Spinal cord (tissue), 10 donors: ENCODE measurements around the gene WDR90. TPM values are rescaled to one million over a fixed set of nuclear protein-coding genes. Genes with fewer than 3 reads are reported as not detected.

Experiments used
- DNase-seq, 6 donors: peaks; one replicate each; pipeline versions ENCODE4 v3.0.0 to v3.0.0-alpha.2; 2013 to 2015; ENCODE audit warnings: low spot score in 6 of 6, low read depth in 4 of 6
- H3K27ac ChIP-seq: one replicate; pipeline ENCODE4 v1.5.1; 2013; ENCODE audit warnings: low read depth, low read length, control low read depth
- H3K27me3 ChIP-seq: one replicate; pipeline ENCODE4 v1.6.1; 2013; ENCODE audit warnings: low read length; ENCODE audit not compliant: control insufficient read depth, insufficient read depth
- H3K36me3 ChIP-seq: one replicate; pipeline ENCODE4 v1.6.1; 2013; ENCODE audit warnings: low read length; ENCODE audit not compliant: control insufficient read depth, insufficient read depth
- H3K4me1 ChIP-seq: one replicate; pipeline ENCODE4 v1.6.1; 2013; ENCODE audit warnings: low read length; ENCODE audit not compliant: control insufficient read depth, insufficient read depth
- H3K4me3 ChIP-seq: one replicate; pipeline ENCODE4 v1.5.1; 2013; ENCODE audit warnings: low read depth, low read length, control low read depth
- H3K9me3 ChIP-seq: one replicate; pipeline ENCODE4 v1.6.1; 2013; ENCODE audit warnings: low read length; ENCODE audit not compliant: control insufficient read depth, insufficient read depth
- WGBS: methylation state at CpG from one replicate; pipeline ENCODE4 v1.1.5; 2013; ENCODE audit warnings: missing lambda C conversion rate; ENCODE audit not compliant: insufficient coverage; 5-methylcytosine and 5-hydroxymethylcytosine counted together
- polyA plus RNA-seq, 2 donors: library from polyadenylated mRNA; unstranded; fragments of 120-200 nt; gene quantifications; one replicate each; pipeline ENCODE4 v1.2.1, GENCODE V29; 2013; ENCODE audit not compliant: insufficient read length in 2 of 2
- total RNA-seq, 2 donors: library from RNA; depleted of rRNA in 1 of 2; stranded (reverse); fragments of 120-200 nt in 1 of 2; fragments of >200 nt in 1 of 2; gene quantifications; one replicate each; pipeline versions ENCODE4 v1.2.3 to v1.2.4, GENCODE V29; 2013 to 2014
- donor health status: healthy.

WDR90 gene
- total and polyA plus RNA-seq, 4 donors, result 8.3 to 63.1 (median 39.2) TPM

DNA sequence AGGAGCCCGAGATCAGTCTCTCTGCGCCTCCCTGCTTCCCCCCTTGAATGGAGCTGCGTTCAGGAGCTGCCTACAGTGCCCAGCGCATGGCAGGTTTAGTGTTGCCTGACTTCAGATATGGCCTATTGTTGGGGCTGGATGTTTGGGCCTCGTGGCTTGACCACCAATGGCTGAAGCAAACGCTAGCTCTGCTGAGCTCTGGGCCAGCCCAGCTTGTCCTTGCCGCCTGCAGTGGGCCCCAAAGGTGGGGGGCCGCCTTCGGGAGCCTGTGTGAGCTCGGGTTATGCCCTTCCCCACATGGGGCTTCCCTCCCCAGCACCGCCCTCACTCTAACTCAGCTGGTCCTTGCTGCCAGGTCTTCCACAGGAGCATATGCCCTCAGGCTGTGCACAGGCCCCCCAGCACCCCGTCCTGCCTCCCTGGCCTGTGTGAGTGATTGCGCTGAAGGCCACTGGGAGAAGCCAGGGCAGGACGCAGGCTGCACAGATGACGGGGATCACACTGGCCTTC, 11.1 kb upstream of the WDR90 start:
- Histone ChIP-seq H3K4me1 (peaks cover 48% of the 10 kb centered on the region), H3K4me3 (no peak overlapping the region), H3K27me3 (no peaks in the 10 kb centered on the region), H3K27ac (no peak overlapping the region), H3K9me3 (no peaks in the 10 kb centered on the region), H3K36me3 (peaks cover 28% of the 10 kb centered on the region)
- 70% methylated on average over 12 of the region's 15 CpGs for WGBS
- no peak for DNase-seq

DNA sequence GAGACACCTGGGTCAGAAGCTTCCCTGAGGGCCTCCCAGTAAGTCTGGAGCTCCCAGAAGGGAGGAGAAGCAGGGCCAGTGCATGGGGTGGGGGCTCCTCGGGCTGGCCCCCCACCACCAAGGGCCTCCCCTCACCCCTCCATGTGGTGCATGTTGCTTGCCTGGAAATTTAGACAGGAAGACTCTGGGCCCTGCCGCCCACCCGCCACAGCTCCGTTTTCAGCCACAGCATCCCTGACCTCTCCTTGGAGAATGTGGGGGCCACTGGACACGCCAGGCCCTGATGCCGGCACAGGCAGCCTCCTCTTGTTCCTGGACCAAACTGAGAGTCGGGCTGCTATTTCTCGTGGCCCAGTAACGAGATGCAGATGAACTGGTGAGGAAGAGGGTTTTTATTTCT, 10.3 kb upstream of the WDR90 start:
- no peaks in the 10 kb centered on the region for H3K27me3 ChIP-seq
- 83% methylated on average over 6 of the region's 9 CpGs for WGBS
- H3K4me1 ChIP-seq, result peaks cover 54% of the 10 kb centered on the region

DNA sequence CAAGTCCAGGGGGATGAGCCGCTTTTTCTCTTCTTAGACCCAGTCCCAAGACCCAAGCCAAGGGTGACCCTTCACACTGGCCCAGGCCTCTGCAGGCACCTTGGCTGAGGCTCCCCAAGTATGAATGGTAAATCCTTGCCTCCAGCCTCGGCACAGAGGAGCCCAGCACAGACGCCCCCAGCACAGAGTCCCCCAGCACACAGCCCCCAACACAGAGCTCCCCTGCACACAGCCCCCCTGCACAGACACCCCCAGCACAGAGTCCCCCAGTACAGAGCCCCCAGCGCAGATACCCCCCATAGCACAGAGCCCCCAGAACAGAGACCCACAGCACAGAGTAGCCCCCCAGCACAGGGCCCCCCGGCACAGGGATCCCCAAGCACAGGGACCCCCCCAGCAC, 8.6 kb upstream of the WDR90 start:
- Histone ChIP-seq H3K9me3 (no peaks in the 10 kb centered on the region), H3K4me3 (peak overlapping the region; percentile 66), H3K4me1 (peaks cover 42% of the 10 kb centered on the region), H3K36me3 (peaks cover 16% of the 10 kb centered on the region), H3K27ac (no peak overlapping the region), H3K27me3 (no peaks in the 10 kb centered on the region)
- DNase-seq, result no peak
- WGBS, result 88% methylated on average over 2 of the region's 5 CpGs

More for the DNA sequence above, 10.3 kb upstream of the WDR90 start:
- no peak for DNase-seq
- Histone ChIP-seq H3K9me3 (no peaks in the 10 kb centered on the region), H3K36me3 (peaks cover 22% of the 10 kb centered on the region), H3K27ac (no peak overlapping the region), H3K4me3 (no peak overlapping the region)

DNA sequence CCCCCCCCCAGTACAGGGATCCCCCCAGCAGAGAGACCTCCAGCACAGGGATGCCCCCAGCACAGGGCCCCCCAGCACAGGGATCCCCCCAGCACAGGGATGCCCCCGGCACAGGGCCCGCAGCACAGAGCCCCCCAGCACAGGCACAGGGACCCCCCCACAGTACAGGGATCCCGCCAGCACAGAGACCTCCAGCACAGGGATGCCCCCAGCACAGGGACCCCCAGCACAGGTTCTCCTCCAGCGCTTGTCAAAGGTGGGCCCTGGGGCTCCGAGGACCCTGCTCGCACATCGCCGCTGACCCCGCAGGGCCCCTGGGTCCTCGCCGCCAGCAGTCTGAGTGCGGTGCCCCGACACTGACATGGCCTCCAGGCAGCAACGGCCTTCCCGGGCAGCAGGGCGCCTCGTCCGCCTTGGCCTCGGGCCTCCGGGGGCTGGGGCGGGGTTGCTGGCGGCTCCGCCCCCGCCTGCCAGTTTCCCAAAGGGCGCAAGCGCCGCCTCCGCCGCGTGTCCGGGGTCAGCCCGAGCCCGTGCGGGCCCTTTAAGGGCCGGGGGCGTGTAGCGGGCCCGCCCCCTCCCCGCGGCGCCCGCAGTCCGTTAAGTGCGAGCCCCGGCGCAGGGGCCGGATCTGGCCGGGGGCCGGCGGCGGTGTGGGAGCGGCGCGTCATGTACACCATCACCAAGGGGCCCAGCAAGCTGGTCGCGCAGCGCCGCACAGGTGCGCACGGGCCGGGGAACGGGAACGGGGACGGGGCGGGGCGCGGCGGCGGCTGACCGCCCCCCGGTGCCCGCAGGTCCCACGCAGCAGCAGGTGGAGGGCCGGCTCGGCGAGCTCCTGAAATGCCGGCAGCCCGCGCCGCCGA, 7.6 kb upstream of the WDR90 start, which contains the start of gene MCRIP2:
TSS of gene MCRIP2 (plus strand) at position 503 of the 863 bp plus-strand sequence. CDS start at position 667, 164 bp downstream.
- under 1% methylated on average over 78 of the region's 81 CpGs for WGBS
- H3K27ac ChIP-seq, result no peak within 1 kb of the TSS
- H3K9me3 ChIP-seq, result no peaks in the 10 kb centered on the region
- peak in 3 of 6 donors; percentile 48 to 88 (median 81) for DNase-seq
- no peaks in the 10 kb centered on the region for H3K27me3 ChIP-seq
- peak within 1 kb of the TSS; percentile 66 for H3K4me3 ChIP-seq
- peaks cover 25% of the 10 kb centered on the region for H3K36me3 ChIP-seq
- H3K4me1 ChIP-seq, result peaks cover 46% of the 10 kb centered on the region

DNA sequence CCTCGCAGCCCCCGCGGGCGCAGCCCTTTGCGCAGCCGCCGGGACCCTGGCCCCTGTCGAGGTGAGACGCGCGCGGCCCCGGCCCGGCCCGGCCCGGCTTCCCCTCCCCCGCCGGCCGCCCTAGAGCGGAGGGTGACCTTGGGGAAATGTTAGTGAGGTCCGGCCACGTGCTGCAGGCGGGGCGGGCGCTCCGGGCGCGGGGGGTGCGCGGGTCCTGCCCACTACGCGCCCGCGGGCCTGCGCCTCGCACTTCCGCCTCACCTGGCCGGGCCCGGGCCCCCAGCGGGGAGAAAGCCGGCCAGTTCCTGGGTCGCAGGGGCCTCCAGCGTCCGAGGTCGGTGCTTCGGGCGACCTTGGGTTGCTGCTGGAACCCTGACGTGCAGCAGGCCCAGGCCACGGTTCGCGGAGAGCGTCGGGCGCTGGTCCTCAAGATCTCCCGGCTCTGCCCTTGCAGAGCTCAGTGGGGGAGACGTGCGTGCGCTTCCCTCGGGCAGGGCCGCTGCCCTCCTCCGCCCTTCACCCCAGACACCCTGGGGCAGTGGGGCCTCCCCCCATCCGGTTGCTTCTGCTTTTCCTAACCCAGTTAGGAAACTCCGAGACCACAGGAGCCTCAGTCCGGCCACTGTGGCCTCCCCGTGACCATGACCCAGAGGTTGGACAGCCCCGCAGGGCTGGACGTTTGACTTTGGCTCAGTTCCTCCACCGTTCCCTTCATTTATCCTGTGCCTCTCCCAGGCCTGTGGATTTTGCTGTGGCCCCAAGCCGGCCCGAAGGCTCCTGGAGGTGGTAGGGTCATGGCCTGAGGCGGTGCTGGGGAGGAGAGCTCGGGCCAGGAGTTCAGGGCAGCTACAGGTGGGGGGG, 6.7 kb upstream of the WDR90 start:
- WGBS, result 7% methylated on average over 70 of the region's 72 CpGs
- H3K27me3 ChIP-seq, result no peaks in the 10 kb centered on the region
- H3K27ac ChIP-seq, result no peak overlapping the region
- H3K9me3 ChIP-seq, result no peaks in the 10 kb centered on the region
- H3K4me1 ChIP-seq, result peaks cover 47% of the 10 kb centered on the region
- peak in 1 of 6 donors; percentile 18 for DNase-seq
- peak overlapping the region; percentile 42 for H3K4me3 ChIP-seq
- peaks cover 34% of the 10 kb centered on the region for H3K36me3 ChIP-seq

DNA sequence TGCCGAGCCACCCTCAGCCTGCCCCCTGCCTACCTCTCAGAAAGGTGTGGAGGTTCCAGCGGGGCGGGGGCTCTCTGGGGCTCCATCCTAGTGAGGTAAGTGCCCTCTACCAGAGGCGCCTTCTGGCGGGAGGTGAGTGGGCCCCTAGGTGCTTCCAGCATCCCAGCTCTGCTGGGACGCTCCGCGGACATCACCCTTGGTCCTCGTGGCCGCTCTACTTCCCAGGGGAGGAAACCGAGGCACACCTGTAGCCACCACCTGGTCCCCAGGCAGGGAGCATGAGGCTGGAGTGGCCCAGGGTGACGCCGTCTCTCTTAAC, 6.2 kb upstream of the WDR90 start:
- DNase-seq, result no peak
- no peaks in the 10 kb centered on the region for H3K9me3 ChIP-seq
- peak overlapping the region; percentile 42 for H3K4me3 ChIP-seq
- peaks cover 47% of the 10 kb centered on the region for H3K4me1 ChIP-seq
- no peaks in the 10 kb centered on the region for H3K27me3 ChIP-seq
- H3K36me3 ChIP-seq, result peaks cover 39% of the 10 kb centered on the region
- H3K27ac ChIP-seq, result no peak overlapping the region
- WGBS, result 94% methylated on average over 8 of the region's 13 CpGs

DNA sequence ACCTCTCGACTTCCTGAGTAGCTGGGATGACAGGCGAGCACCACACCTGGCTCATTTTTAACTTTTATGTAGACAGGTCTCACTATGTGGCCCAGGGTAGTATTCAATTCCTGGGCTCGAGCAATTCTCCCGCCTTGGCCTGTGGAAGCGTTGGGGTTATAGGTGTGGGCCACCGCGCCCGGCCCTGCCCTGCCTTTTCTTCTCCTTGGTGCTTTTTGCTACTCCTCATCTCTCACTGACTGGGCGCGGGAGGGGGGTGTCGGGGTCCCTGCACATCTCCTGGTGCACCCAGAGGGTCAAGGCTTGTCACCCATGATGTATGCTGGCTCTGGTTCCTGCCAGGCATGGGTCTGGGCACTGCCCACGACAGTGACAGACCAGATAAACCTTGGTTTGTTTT, 4.6 kb upstream of the WDR90 start:
- WGBS, result 94% methylated on average over 12 of the region's 12 CpGs
- H3K4me1 ChIP-seq, result peaks cover 53% of the 10 kb centered on the region
- no peaks in the 10 kb centered on the region for H3K27me3 ChIP-seq
- H3K9me3 ChIP-seq, result no peaks in the 10 kb centered on the region
- no peak overlapping the region for H3K4me3 ChIP-seq
- H3K27ac ChIP-seq, result no peak overlapping the region
- no peak for DNase-seq
- peaks cover 43% of the 10 kb centered on the region for H3K36me3 ChIP-seq

DNA sequence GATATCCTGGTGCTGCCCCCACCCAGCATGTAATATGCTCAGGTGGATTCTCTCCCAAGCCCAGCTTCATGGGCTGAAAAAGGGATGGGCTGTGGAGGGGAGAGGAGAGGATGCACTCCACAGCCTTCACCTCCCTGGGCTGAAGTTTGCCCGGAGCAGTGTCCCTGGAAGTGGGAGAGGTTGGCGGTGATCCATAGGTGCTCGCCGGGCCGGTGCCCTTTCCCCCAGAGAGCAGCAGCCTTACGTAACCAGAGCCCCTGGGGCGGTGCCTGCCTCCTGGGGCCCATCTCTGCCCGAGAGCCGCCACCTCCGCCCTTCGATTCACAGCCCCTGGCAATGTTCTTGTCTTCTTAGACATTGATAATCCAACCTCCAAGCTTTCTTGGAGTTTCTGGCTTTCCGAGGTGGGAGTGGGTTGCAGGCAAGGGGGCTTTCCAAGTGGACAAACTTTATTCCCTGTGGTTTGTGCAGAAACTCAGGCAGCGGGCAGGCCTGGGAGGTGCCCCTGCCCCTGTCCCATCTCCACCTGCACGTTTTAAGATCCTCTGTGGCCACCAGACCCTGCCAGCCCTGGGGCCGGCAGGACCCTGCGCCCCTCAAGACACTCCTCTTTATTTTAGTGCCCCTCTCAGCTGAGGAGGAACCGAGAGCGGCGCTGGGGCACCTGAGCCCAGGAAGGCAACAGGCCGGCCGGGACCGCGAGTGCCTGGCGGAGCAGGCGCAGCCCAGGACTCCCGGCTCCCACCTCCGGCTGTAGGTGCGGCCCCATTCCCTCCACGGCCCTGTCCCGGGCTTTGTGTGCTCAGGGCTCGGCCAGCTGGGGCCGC, 3.1 kb upstream of the WDR90 start:
- Histone ChIP-seq H3K27ac (no peak overlapping the region), H3K27me3 (no peaks in the 10 kb centered on the region), H3K4me1 (peaks cover 56% of the 10 kb centered on the region), H3K9me3 (no peaks in the 10 kb centered on the region), H3K36me3 (peaks cover 55% of the 10 kb centered on the region), H3K4me3 (no peak overlapping the region)
- WGBS, result 79% methylated on average over 30 of the region's 32 CpGs
- no peak for DNase-seq

DNA sequence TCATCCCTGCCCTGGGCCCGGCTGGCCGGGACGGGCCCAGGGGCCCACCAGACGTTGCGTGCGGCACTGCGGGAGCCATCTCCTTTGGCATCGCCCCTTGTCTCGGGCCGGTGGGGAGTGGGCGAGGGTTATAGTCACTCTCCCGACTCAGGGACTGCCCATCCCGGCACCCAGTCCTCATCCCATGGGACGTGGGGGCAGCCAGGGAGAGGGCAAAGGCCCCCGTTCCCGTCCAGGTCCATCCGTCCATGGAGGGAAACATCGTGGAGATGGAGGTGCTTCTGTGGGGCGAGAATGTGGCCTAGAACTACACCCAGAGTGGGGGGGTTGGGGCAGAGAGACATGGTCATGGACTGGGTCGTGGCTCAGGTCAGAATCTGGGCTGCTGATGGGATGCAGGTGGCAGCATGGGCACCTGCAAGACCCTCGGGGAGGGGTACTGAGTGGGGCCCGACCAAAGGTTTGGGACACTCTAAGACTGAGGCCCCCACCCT, 2.4 kb upstream of the WDR90 start:
- Histone ChIP-seq H3K9me3 (no peaks in the 10 kb centered on the region), H3K27ac (no peak overlapping the region), H3K4me1 (peaks cover 51% of the 10 kb centered on the region), H3K4me3 (no peak overlapping the region), H3K27me3 (no peaks in the 10 kb centered on the region), H3K36me3 (peaks cover 62% of the 10 kb centered on the region)
- DNase-seq, result no peak
- 91% methylated on average over 21 of the region's 22 CpGs for WGBS
